Stomach (tissue), 9 donors: ENCODE results near the gene NCAPH2. TPM values are rescaled to one million over a fixed set of nuclear protein-coding genes. Genes with fewer than 3 reads are reported as not detected.

ENCODE experiments used
- DNase-seq, 2 donors: peaks; one replicate each; pipeline versions ENCODE4 v3.0.0 to v3.0.0-alpha.2; 2013 to 2019
- H3K27ac ChIP-seq, 5 donors: fragments of 200-600 bp in 4 of 5; sonication (generic) in 4 of 5; one replicate each; pipeline ENCODE4 v1.5.1; 2013 to 2019; ENCODE audit warnings: mild to moderate bottlenecking in 1 of 5, moderate library complexity in 1 of 5
- H3K27me3 ChIP-seq, 3 donors: fragments of 200-600 bp; sonication (generic); one replicate each; pipeline ENCODE4 v1.5.1; 2017 to 2019; ENCODE audit warnings: mixed run types in 1 of 3
- H3K36me3 ChIP-seq, 4 donors: fragments of 200-600 bp; sonication (generic); 1 replicate in 3 of 4; 2 replicates in 1 of 4; pipeline ENCODE4 v1.5.1; 2016 to 2019
- H3K4me1 ChIP-seq, 4 donors: fragments of 200-600 bp; sonication (generic); one replicate each; pipeline ENCODE4 v1.5.1; 2016 to 2019
- H3K4me3 ChIP-seq, 4 donors: fragments of 200-600 bp; sonication (generic) in 3 of 4; one replicate each; pipeline ENCODE4 v1.5.1; 2016 to 2019; ENCODE audit warnings: mild to moderate bottlenecking in 1 of 4
- H3K9me3 ChIP-seq, 4 donors: fragments of 200-600 bp; sonication (generic); one replicate each; pipeline ENCODE4 v1.5.1; 2016 to 2019
- EP300 ChIP-seq: sonication (generic); formaldehyde crosslinking; IDR thresholded peaks from one replicate; pipeline ENCODE4 v1.6.1; 2017; ENCODE audit warnings: antibody characterized with exemption
- POLR2A ChIP-seq, 4 donors: fragments of 450-650 bp; IDR thresholded peaks; one replicate each; pipeline ENCODE4 v1.6.1; 2016; ENCODE audit warnings: antibody characterized with exemption in 4 of 4, control low read depth in 2 of 4, mild to moderate bottlenecking in 1 of 4, moderate library complexity in 1 of 4
- POLR2AphosphoS5 ChIP-seq, 3 donors: sonication (generic); formaldehyde crosslinking; IDR thresholded peaks; one replicate each; pipeline ENCODE4 v1.6.1; 2016; ENCODE audit warnings: antibody characterized with exemption in 3 of 3
- WGBS, 5 donors: extraction: QIAGEN DNeasy Blood & Tissue Kit in 3 of 5; methylation state at CpG; one replicate each; pipeline versions ENCODE4 v1.1.5 to v1.1.7; 2013 to 2018; 5-methylcytosine and 5-hydroxymethylcytosine counted together
- intact Hi-C: fragments of 100-400 bp; cut with DNase I; formaldehyde crosslinking; loops from one replicate; pipeline ENCODE4 v1.15.1; 2023; ENCODE audit warnings: low total_unique reads
- polyA plus RNA-seq, 3 donors: library from polyadenylated mRNA; stranded (reverse); fragments of 200-250 nt; gene quantifications; one replicate each; pipeline ENCODE4 v1.2.3, GENCODE V29; 2013
- total RNA-seq, 5 donors: library from RNA; depleted of rRNA; stranded (reverse); fragments of >200 nt; gene quantifications; one replicate each; pipeline versions ENCODE4 v1.1.0 to v1.2.3, GENCODE V29; 2014 to 2016
- TF ChIP-seq, protein P1 (sequence below), 7 experiments: fragments of 450-650 bp in 4 of 7; fragments of 200-600 bp in 3 of 7; sonication (generic) in 3 of 7; IDR thresholded peaks; one replicate each; pipeline ENCODE4 v1.5.1; 2016 to 2019; ENCODE audit warnings: antibody characterized with exemption in 7 of 7, control low read depth in 2 of 7, mild to moderate bottlenecking in 1 of 7
- donor health status: healthy with polysubstance abuse.
- donor health status: Bipolar disorder and iron deficiency.
- donor health status: healthy.

The NCAPH2 gene
- total and polyA plus RNA-seq, 8 donors: 12.9 to 47.9 (median 30.4) TPM

DNA sequence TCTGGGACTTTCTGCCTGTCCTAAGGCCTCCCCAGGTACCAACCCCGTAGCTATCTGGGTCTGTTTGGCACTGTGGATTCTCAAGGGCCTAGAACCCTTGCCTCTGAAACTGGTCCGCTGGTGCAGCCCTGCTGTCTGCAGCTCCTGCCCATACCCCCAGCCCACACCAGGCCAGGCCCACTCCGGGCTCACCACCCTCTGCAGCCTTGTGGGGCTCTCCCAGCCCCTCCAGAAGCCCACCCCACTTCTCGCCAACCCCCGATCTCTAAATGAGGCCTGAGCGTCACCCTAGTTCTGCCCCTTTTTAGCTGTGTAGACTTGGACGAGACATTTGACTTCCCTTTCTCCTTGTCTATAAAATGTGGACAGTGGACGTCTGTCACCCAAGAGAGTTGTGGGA, 42.4 kb downstream of the NCAPH2 start:
- TF ChIP-seq EP300: no peak
- TF ChIP-seq POLR2A (IDR thresholded peaks at IDR 0.05): no peak
- no peak for TF ChIP-seq POLR2AphosphoS5 (IDR thresholded peaks at IDR 0.05)
- H3K4me1 ChIP-seq: peaks cover 12 to 33% (median 19%) of the 10 kb centered on the region in 4 donors
- no peak overlapping the region for H3K27ac ChIP-seq
- peaks cover 11 to 56% (median 26%) of the 10 kb centered on the region in 3 donors for H3K27me3 ChIP-seq
- DNase-seq: no peak
- intact Hi-C loops: loop anchor here (10.0 kb wide), 1 partner anchor 64 kb away; no protein-coding TSS in a partner anchor
- H3K9me3 ChIP-seq: no peaks in the 10 kb centered on the region
- WGBS, 5 donors: 89 to 94% (median 90%) methylated on average over 8 of the region's 8 CpGs
- H3K36me3 ChIP-seq: no peaks in the 10 kb centered on the region
- no peak overlapping the region for H3K4me3 ChIP-seq

DNA sequence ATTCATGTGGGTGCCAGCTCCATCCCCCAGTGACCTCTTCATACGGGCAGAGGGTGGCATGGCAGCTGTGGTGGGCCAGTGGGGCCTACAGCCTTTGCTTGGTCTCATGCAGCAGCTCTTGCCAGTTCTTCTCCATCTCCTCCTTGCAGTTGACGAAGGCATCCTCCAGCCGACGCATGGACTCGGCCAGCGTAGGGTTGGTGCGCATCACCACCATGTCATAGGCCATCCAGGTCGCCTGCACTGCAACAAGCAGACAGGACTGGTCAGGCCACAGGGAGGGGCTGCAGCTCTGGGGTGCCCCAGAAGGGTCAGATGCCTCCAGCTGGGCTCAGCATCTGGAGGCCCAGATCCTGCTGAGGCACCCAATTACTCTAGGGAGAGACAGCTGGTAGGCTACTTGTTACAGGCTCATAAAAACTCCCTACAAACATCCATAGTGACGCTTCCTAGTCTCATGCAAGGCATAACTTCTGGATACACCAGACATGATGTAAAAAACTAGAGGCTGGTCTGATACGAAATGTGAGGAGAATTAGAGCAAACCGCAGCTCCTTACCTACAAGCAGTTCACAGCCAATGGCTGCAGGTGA, 43.2 kb downstream of the NCAPH2 start:
- Histone ChIP-seq H3K9me3 (no peaks in the 10 kb centered on the region), H3K27me3 (peaks cover 11 to 47% (median 26%) of the 10 kb centered on the region in 3 donors), H3K4me3 (no peak overlapping the region), H3K4me1 (peaks cover 12 to 33% (median 19%) of the 10 kb centered on the region in 4 donors), H3K27ac (no peak overlapping the region), H3K36me3 (no peaks in the 10 kb centered on the region)
- WGBS, 5 donors: 87 to 98% (median 93%) methylated on average over 7 to 11 of the region's 11 CpGs
- intact Hi-C loops: loop anchor here (10.0 kb wide), 1 partner anchor 64 kb away; no protein-coding TSS in a partner anchor
- no peak for DNase-seq
- TF ChIP-seq EP300 (no peak), POLR2AphosphoS5 (IDR thresholded peaks at IDR 0.05) (no peak), POLR2A (IDR thresholded peaks at IDR 0.05) (no peak)
- TF ChIP-seq, protein P1, sequence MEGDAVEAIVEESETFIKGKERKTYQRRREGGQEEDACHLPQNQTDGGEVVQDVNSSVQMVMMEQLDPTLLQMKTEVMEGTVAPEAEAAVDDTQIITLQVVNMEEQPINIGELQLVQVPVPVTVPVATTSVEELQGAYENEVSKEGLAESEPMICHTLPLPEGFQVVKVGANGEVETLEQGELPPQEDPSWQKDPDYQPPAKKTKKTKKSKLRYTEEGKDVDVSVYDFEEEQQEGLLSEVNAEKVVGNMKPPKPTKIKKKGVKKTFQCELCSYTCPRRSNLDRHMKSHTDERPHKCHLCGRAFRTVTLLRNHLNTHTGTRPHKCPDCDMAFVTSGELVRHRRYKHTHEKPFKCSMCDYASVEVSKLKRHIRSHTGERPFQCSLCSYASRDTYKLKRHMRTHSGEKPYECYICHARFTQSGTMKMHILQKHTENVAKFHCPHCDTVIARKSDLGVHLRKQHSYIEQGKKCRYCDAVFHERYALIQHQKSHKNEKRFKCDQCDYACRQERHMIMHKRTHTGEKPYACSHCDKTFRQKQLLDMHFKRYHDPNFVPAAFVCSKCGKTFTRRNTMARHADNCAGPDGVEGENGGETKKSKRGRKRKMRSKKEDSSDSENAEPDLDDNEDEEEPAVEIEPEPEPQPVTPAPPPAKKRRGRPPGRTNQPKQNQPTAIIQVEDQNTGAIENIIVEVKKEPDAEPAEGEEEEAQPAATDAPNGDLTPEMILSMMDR (IDR thresholded peaks at IDR 0.05): no peak

DNA sequence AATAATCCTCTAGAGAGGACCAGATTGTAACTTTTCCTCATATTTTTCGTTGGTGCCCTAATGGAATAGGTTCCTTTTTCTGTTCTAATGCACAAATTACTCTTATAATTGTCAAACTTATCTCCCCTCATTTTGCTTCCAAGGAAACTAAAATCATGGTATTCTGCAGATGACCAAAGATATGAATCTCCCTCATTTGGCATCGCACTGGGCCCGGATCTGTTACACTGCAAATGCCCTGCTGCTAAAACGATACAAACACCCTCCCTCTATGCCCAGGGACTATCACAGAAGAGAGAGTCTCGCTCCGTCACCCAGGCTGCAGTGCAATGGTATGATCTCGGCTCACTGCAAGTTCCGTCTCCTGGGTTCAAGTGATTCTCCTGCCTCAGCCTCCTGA, 45.3 kb downstream of the NCAPH2 start:
- no peak for DNase-seq
- Histone ChIP-seq H3K27me3 (peaks cover 5 to 27% (median 11%) of the 10 kb centered on the region in 3 donors), H3K4me1 (peaks cover 9 to 16% (median 10%) of the 10 kb centered on the region in 4 donors), H3K4me3 (no peak overlapping the region), H3K27ac (no peak overlapping the region), H3K36me3 (no peaks in the 10 kb centered on the region), H3K9me3 (no peaks in the 10 kb centered on the region)
- WGBS, 5 donors: 75 to 91% (median 84%) methylated on average over 8 of the region's 8 CpGs
- TF ChIP-seq, protein P1 (IDR thresholded peaks at IDR 0.05): no peak
- TF ChIP-seq POLR2A (IDR thresholded peaks at IDR 0.05) (no peak), EP300 (no peak), POLR2AphosphoS5 (IDR thresholded peaks at IDR 0.05) (no peak)
- intact Hi-C loops: loop anchor here (10.0 kb wide), 1 partner anchor 61 kb away; no protein-coding TSS in a partner anchor

DNA sequence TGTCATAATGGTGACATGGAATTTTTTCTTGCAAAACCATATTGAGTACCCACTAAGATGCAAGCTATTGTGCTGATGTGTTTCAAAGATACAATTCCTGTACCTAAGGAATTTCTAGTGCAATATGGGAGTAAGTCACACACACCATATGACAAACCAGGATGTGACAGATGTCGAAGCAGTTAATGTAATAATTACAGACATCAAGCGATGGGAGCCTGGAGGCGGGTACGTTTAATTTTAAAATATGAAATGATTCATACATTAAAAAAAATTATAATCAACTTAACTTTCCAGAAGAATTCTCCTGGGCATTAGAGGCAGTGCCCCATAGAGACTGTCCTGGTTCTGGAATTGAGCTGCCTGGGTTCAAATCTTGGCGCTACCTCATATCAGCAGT, 48.7 kb downstream of the NCAPH2 start:
- Histone ChIP-seq H3K27ac (no peak overlapping the region), H3K4me1 (no peaks in the 10 kb centered on the region), H3K9me3 (no peaks in the 10 kb centered on the region), H3K36me3 (no peaks in the 10 kb centered on the region), H3K27me3 (no peaks in the 10 kb centered on the region), H3K4me3 (no peak overlapping the region)
- no peak for DNase-seq
- intact Hi-C loops: loop anchor here (10.0 kb wide), 1 partner anchor 58 kb away; no protein-coding TSS in a partner anchor
- TF ChIP-seq POLR2AphosphoS5 (IDR thresholded peaks at IDR 0.05) (no peak), POLR2A (IDR thresholded peaks at IDR 0.05) (no peak), EP300 (no peak)
- TF ChIP-seq, protein P1 (IDR thresholded peaks at IDR 0.05): no peak
- 84 to 92% (median 88%) methylated on average over 5 of the region's 5 CpGs for WGBS, 5 donors

DNA sequence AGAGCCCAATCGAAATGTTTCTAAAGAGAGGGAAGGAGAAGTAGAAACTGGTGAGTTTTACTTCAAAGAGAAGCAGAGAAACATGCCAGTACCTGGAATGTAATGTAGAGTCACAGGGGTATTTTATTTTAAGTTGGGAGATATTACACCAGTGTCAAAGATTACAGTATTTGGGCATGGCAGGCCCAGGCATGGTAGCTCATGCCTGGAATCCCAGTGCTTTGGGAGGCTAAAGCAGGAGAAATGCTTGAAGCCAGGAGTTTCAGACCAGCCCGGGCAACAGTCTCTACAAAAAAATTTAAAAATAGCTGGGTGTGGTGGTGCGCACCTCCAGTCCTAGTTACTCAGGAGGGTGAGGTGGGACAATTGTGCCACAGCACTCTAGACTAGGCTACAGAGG, 52.0 kb downstream of the NCAPH2 start:
- no peaks in the 10 kb centered on the region for H3K36me3 ChIP-seq
- TF ChIP-seq POLR2AphosphoS5 (IDR thresholded peaks at IDR 0.05) (no peak), POLR2A (IDR thresholded peaks at IDR 0.05) (no peak), EP300 (no peak)
- TF ChIP-seq, protein P1 (IDR thresholded peaks at IDR 0.05): no peak
- no peak overlapping the region for H3K27ac ChIP-seq
- H3K4me3 ChIP-seq: no peak overlapping the region
- H3K27me3 ChIP-seq: no peaks in the 10 kb centered on the region
- 82 to 90% (median 89%) methylated on average over 3 of the region's 3 CpGs for WGBS, 5 donors
- no peak for DNase-seq
- peaks cover 8 to 18% (median 16%) of the 10 kb centered on the region in 4 donors for H3K4me1 ChIP-seq
- intact Hi-C loops: no loop called here
- no peaks in the 10 kb centered on the region for H3K9me3 ChIP-seq
